Keratinocyte (primary cell): ENCODE data around the gene PCSK1N. TPM values are rescaled to one million over a fixed set of nuclear protein-coding genes. Genes with fewer than 3 reads are reported as not detected.

Experiments used
- DNase-seq: peaks from one replicate; pipeline ENCODE4 v3.0.0-alpha.2; 2011; ENCODE audit warnings: low read depth, missing footprints, low spot score
- FAIRE-seq: peaks from 2 replicates; lab custom pipeline; 2011; peaks lifted over from hg19 to GRCh38; lab: Jason Lieb, UNC
- H2AFZ ChIP-seq: 2 replicates; pipeline ENCODE4 v1.6.0; 2012; ENCODE audit warnings: low read length, control low read depth, inconsistent platforms; ENCODE audit not compliant: control insufficient read depth
- H3K27ac ChIP-seq: 2 replicates; pipeline ENCODE4 v1.5.1; 2011; ENCODE audit warnings: low read length; ENCODE audit not compliant: control insufficient read depth, insufficient read depth
- H3K27me3 ChIP-seq: 3 replicates; pipeline ENCODE4 v1.6.0; 2011; ENCODE audit warnings: low read length; ENCODE audit not compliant: control insufficient read depth, insufficient read depth; ENCODE audit errors: extremely low read depth
- H3K36me3 ChIP-seq, 2 experiments: 2 replicates in 1 of 2; 3 replicates in 1 of 2; pipeline ENCODE4 v1.5.1; 2011; ENCODE audit warnings: low read length in 2 of 2, mild to moderate bottlenecking in 1 of 2; ENCODE audit not compliant: control insufficient read depth in 2 of 2, insufficient read depth in 2 of 2; ENCODE audit errors: extremely low read depth in 1 of 2
- H3K4me1 ChIP-seq: 3 replicates; pipeline ENCODE4 v1.5.1; 2011; ENCODE audit warnings: low read length; ENCODE audit not compliant: control insufficient read depth, insufficient read depth; ENCODE audit errors: extremely low read depth
- H3K4me2 ChIP-seq: 3 replicates; pipeline ENCODE4 v1.6.0; 2011; ENCODE audit warnings: low read depth, low read length; ENCODE audit not compliant: control insufficient read depth, insufficient read depth; ENCODE audit errors: extremely low read depth
- H3K4me3 ChIP-seq, 3 experiments: fragments of 200-600 bp in 1 of 3; sonication (generic) in 1 of 3; 2 replicates in 2 of 3; 3 replicates in 1 of 3; pipeline ENCODE4 v1.5.1; 2011 to 2016; ENCODE audit warnings: low read length in 3 of 3, mild to moderate bottlenecking in 3 of 3, control low read depth in 2 of 3, inconsistent platforms in 1 of 3, low read depth in 1 of 3, mixed read lengths in 1 of 3, mixed run types in 1 of 3, moderate library complexity in 1 of 3; ENCODE audit not compliant: control insufficient read depth in 2 of 3, insufficient read depth in 2 of 3; ENCODE audit errors: extremely low read depth in 1 of 3
- H3K79me2 ChIP-seq: 2 replicates; pipeline ENCODE4 v1.6.0; 2012; ENCODE audit warnings: low read length; ENCODE audit not compliant: control insufficient read depth, insufficient read depth
- H3K9ac ChIP-seq: 3 replicates; pipeline ENCODE4 v1.6.0; 2011; ENCODE audit warnings: low read length; ENCODE audit not compliant: control insufficient read depth, insufficient read depth; ENCODE audit errors: extremely low read depth
- H3K9me1 ChIP-seq: 3 replicates; pipeline ENCODE4 v1.6.0; 2011; ENCODE audit warnings: low read length; ENCODE audit not compliant: control insufficient read depth, insufficient read depth; ENCODE audit errors: extremely low read depth
- H3K9me3 ChIP-seq: 2 replicates; pipeline ENCODE4 v1.5.1; 2012; ENCODE audit warnings: low read depth, low read length; ENCODE audit not compliant: control insufficient read depth
- H4K20me1 ChIP-seq: 3 replicates; pipeline ENCODE4 v1.6.0; 2011; ENCODE audit warnings: low read length; ENCODE audit not compliant: control insufficient read depth, insufficient read depth; ENCODE audit errors: extremely low read depth
- CTCF ChIP-seq, 3 experiments: IDR thresholded peaks in 1 of 3; conservative IDR thresholded peaks in 1 of 3; optimal IDR thresholded peaks in 1 of 3; 2 replicates in 2 of 3; 3 replicates in 1 of 3; pipeline versions ENCODE3 to v1.5.1; 2011; ENCODE audit warnings: low read length in 3 of 3, mild to moderate bottlenecking in 3 of 3, moderate library complexity in 2 of 3, control low read depth in 1 of 3, inconsistent platforms in 1 of 3; ENCODE audit not compliant: insufficient read depth in 2 of 3; ENCODE audit errors: extremely low read depth in 1 of 3
- EZH2 ChIP-seq: IDR thresholded peaks from one replicate; pipeline ENCODE4 v1.6.1; 2012; ENCODE audit warnings: inconsistent platforms, mild to moderate bottlenecking, low read length, moderate library complexity
- dilution Hi-C: fragments of 300-500 bp; cut with MboI; formaldehyde crosslinking; loops from one replicate; pipeline ENCODE4 v1.7.0; 2020; ENCODE audit warnings: low sequenced_read_pairs; ENCODE audit not compliant: extremely low pct_ligation_motif_present
- polyA plus RNA-seq, 5 experiments: library from polyadenylated mRNA; depleted of rRNA in 3 of 5; stranded (reverse) in 3 of 5; stranded (forward) in 1 of 5; unstranded in 1 of 5; fragments of >200 nt; gene quantifications; 1 replicate in 1 of 5; 2 replicates in 3 of 5; 3 replicates in 1 of 5; pipeline versions ENCODE4 v1.2.1 to v1.2.3, GENCODE V29; 2011 to 2012; ENCODE audit warnings: missing spikeins in 2 of 5, low read depth in 1 of 5, low replicate concordance in 1 of 5

PCSK1N gene
- polyA plus RNA-seq, 1 donor (not counting 4 experiments of a cell fraction or from before 2014, with no cell fraction given) = 0.54 TPM

- Histone ChIP-seq H3K4me2 (no peak overlapping the region), H3K9me1 (no peaks in the 10 kb centered on the region), H3K27me3 (no peaks in the 10 kb centered on the region), H2AFZ (no peak overlapping the region), H3K9me3 (no peaks in the 10 kb centered on the region), H3K4me3 (no peak overlapping the region), H3K9ac (no peak overlapping the region), H3K4me1 (peaks cover 4% of the 10 kb centered on the region), H3K36me3 (no peaks in the 10 kb centered on the region), H3K79me2 (no peaks in the 10 kb centered on the region), H4K20me1 (no peaks in the 10 kb centered on the region), H3K27ac (no peak overlapping the region)
- no peak for DNase-seq
- dilution Hi-C loops = no loop called here
- TF ChIP-seq CTCF (optimal IDR thresholded peaks at IDR 0.05 in 1 of 3, IDR thresholded peaks at IDR 0.05 in 1 of 3, conservative IDR thresholded peaks at IDR 0.05 in 1 of 3; ENCODE audit: extremely low read depth in 1 of 3, insufficient read depth in 2 of 3, low read length in 3 of 3) (no peak), EZH2 (no peak)
- no peak for FAIRE-seq
These were observed 37.1 kb downstream of the PCSK1N start for GRCh38 chrX:48798318-48798717.

GRCh38 chrX:48794911-48795515, 40.4 kb downstream of the PCSK1N start:
- Histone ChIP-seq H3K27ac (no peak overlapping the region), H3K9me1 (no peaks in the 10 kb centered on the region), H3K9ac (no peak overlapping the region), H3K4me2 (no peak overlapping the region), H3K4me1 (no peaks in the 10 kb centered on the region), H3K36me3 (no peaks in the 10 kb centered on the region), H3K27me3 (no peaks in the 10 kb centered on the region), H4K20me1 (no peaks in the 10 kb centered on the region), H2AFZ (no peak overlapping the region), H3K79me2 (no peaks in the 10 kb centered on the region), H3K9me3 (no peaks in the 10 kb centered on the region), H3K4me3 (no peak overlapping the region)
- FAIRE-seq = no peak
- no peak for DNase-seq
- dilution Hi-C loops = no loop called here
- TF ChIP-seq EZH2 = no peak
- no peak for TF ChIP-seq CTCF (optimal IDR thresholded peaks at IDR 0.05 in 1 of 3, IDR thresholded peaks at IDR 0.05 in 1 of 3, conservative IDR thresholded peaks at IDR 0.05 in 1 of 3; ENCODE audit: extremely low read depth in 1 of 3, insufficient read depth in 2 of 3, low read length in 3 of 3)
